GM18511 (cell line): ENCODE data around the gene SLC2A8.

Experiments used
- ATAC-seq: cut with Tn5 transposase; IDR thresholded peaks from one replicate; pipeline ENCODE4 v1.9.1; 2021; ENCODE audit warnings: mild to moderate bottlenecking, moderate library complexity; ENCODE audit not compliant: unreplicated experiment

The SLC2A8 gene

DNA sequence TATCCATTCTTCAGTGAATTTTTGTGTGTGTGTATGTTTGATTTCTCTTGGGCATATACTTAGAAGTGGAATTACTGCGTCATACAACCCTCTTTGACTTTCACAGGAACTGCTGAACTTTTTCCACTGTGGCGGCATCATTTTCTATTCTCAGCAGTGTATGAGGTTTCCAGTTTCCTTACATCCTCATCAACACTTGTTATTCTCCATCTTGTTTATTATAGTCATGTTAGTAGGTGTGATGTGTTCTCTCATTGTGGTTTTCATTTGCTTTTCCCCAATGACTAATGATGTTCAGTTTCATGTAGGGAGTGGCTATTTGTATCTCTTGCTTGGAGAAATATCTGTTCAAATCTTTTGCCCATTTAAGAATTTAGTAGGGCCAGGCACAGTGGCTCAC, 29.8 kb downstream of the SLC2A8 start:
- no peak for ATAC-seq

- ATAC-seq: no peak
Measured at GRCh38 chr9:127428348-127428747, 31.4 kb downstream of the SLC2A8 start.

GRCh38 chr9:127430415-127430814, 33.4 kb downstream of the SLC2A8 start:
- no peak for ATAC-seq

GRCh38 chr9:127437497-127438264, 40.7 kb downstream of the SLC2A8 start:
- ATAC-seq: no peak

GRCh38 chr9:127438394-127438793, 41.4 kb downstream of the SLC2A8 start:
- no peak for ATAC-seq

- ATAC-seq: no peak
Measured at GRCh38 chr9:127444283-127444920, 47.4 kb downstream of the SLC2A8 start.

- no peak for ATAC-seq
Measured at GRCh38 chr9:127444921-127445850, 48.2 kb downstream of the SLC2A8 start.

- ATAC-seq: no peak
Measured at GRCh38 chr9:127445851-127446712, 49.1 kb downstream of the SLC2A8 start.

DNA sequence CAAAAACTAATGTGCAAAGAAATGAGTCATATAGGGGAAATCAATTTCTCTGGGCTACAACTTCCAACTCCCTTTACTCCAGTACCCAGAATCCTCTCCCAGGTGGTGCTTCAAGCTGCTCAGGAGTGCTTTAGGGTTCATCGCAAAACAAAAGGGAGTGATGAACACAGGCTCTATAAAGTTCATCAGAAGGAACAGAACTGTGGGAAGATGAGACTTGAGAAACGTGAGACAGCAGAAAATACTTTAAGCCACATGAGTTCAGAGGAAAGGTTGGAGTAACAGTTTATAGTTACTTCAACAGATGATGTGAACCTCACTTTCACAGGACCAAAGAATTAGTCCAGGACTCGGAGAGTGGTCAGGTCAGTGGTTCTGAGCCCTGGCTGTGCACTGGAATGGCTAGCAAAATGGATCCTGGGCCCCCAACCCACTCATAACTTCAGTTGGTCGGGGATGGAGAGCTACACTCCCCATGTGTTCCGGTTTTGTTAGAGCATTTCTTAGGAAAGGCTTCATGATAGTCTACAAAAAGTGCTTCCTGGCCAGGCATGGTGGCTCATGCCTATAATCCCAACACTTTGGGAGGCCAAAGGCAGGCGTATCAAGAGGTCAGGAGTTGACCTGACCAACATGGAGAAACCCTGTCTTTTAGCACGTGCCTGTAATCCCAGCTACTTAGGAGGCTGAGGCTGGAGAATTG, 49.9 kb downstream of the SLC2A8 start:
- ATAC-seq: no peak

DNA sequence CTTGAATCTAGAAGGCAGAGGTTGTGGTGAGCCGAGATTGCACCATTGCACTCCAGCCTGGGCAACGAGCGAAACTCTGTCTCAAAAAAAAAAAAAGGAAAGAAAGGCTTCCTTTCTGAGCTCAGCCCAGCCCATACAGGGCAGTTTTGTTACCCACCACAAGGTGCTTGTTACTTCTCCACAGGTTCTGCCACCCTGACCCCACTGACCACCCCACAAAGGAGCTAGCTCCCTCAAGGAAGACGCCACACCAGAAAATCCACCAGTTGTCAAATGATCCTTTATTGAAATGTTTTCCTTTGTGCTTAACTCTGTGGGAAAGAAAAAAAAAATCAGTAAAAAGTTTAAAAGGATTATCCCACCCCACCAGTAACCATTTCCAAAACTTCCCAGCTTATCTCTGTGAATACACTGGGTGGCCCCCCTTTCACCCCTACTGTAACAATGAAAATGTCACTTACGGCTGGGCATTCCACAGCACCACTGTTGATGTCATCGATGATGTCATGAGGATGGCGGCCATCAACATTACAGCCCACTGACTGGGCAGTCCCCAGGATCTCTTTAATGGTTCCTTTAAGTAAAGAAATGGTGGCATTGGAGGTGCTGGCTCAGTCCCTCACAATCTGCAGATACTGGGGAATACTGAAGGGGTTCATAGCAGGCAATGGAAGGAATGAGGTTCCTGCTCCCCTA, 50.6 kb downstream of the SLC2A8 start:
- ATAC-seq: no peak

- ATAC-seq: no peak
Measured at GRCh38 chr9:127448112-127448805, 51.3 kb downstream of the SLC2A8 start.

- ATAC-seq: no peak
Measured at GRCh38 chr9:127449332-127449966, 52.5 kb downstream of the SLC2A8 start.

GRCh38 chr9:127450243-127450760, 53.3 kb downstream of the SLC2A8 start:
- no peak for ATAC-seq

DNA sequence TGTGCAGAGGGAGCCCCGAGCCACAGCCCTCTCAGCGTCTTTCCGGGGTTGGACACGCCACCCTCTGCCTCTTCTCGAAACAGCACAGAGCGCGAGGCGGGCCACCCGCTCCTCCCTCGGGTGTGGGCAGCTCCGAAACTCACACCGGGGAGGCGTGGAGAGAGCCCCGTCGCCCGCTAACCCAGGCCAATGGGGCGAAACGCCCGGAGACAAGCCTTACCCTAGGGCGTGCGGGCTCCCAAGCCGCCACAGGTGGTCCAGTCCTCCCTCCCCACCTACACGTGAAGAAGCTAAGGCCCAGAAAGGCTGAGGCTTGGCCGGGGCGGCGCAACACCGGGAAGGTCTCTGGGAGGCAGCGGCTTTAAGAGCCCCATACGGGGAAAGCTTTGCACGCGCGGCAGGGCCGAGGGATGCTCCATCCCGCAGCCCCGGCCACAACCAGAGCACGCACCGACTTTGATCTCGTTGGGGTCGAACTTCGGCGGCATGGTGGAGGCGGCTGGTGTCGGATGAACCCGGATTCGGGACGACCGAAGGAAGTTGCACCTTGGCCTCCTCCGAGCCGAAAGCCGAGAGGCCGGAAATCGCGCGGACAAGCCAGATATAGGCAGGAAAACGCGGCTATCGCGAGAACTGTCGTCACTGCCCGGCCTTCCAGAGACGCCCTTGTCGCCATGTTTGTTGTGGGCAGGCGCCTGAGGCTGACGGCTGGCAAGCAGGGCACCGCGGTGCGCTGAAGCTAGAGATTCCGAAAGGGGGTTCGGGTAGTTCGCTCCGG, 54.0 kb downstream of the SLC2A8 start, which contains the start of the genes LRSAM1 and RPL12:
Gene LRSAM1, plus strand, starts transcription at position 681 of the 778 bp plus-strand sequence. CDS start 3,018 bp downstream, outside the sequence.
Gene RPL12, minus strand, starts transcription at position 577 of the 778 bp plus-strand sequence. Its CDS starts 89 bp downstream, at position 488.
- peak; percentile 70 for ATAC-seq

DNA sequence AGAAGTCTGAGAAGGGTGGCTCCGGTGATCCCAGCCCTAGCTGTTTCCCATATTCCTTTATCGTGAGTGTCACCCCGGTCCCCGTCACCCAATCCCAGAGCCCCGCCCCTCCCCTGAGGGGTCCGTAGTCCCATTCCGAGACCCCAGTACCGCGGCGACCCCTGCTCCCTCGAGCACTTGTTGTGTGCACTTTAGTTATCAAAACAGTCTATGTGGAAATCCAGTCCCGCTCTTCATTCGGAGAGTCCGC, 54.6 kb downstream of the SLC2A8 start:
- ATAC-seq: peak; percentile 24

DNA sequence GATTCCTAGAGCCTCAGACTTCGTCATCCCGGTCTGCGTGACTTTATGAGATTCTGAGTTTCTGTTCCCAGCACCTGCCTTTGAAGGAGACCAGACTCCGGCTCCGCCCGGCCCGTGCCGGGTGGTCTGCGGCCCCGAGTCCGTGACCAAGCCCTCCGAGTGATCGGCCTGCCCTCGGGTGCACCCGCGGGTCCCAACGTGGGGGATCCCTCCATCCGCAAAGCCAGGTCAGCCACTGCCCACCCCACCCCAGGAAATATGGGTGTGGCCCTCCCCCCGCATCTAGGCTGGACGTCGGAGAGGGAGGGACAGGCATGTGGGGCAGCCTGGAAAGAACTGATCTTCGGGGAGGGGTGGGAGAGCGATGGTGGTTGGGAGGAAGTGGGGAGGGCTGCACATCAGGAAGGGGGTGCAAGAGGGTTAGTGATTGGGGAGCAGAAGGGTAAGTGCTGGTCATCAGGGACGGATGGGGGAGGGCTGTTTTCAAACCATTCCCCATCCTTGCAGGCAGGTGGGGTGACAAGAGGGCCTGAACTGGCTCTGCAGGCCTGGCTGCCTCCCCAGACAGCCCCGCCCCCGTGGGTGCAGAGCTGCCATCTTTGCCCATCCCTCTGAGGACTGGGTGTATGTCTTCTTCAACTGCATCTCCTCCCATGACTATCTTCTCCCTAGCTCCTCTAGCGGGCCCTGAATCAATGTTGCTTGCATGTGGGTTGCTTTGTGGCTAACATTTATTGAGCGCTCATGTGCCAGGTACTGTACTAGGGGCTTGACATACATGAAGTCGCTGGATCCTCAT, 55.1 kb downstream of the SLC2A8 start:
- peak; percentile 4 for ATAC-seq
